HepG2 (cell line): ENCODE measurements around the gene TMEM100. TPM values are rescaled to one million over a fixed set of nuclear protein-coding genes. Genes with fewer than 3 reads are reported as not detected.

Experiments used
- ATAC-seq: fragments of 200-7000 bp; cut with Tn5 transposase; 3 replicates; pipeline ENCODE4 v1.9.1; 2020; ENCODE audit warnings: mild to moderate bottlenecking, moderate library complexity
- BruUV-seq: library from RNA; stranded (reverse); fragments of 400-500 nt; replicated peaks from 2 replicates; lab custom pipeline; 2021; lab: Mats Ljungman, UMichigan
- CTCF ChIA-PET: fragments of 300-600 bp; formaldehyde crosslinking; extraction: SDS; loops from one replicate; lab custom pipeline; 2021; ENCODE audit warnings: low total read pairs, inconsistent platforms, low intra/inter-chr PET ratio; lab: Yijun Ruan, JAX
- POLR2A ChIA-PET: fragments of 350-600 bp; sonication (Branson Sonifier 250); formaldehyde crosslinking; loops from one replicate; lab custom pipeline; 2020; ENCODE audit warnings: antibody characterized with exemption, inconsistent platforms; lab: Yijun Ruan, JAX
- DNase-seq: peaks from one replicate; pipeline ENCODE4 v3.0.0-alpha.2; 2015; ENCODE audit warnings: low spot score
- FAIRE-seq: peaks from 3 replicates; lab custom pipeline; 2011; peaks lifted over from hg19 to GRCh38; lab: Jason Lieb, UNC
- H2AFZ ChIP-seq: one replicate; pipeline ENCODE4 v1.6.1; 2011; ENCODE audit warnings: low read length, inconsistent platforms
- H3K27ac ChIP-seq: fragments of 300-600 bp; 3 replicates; pipeline ENCODE4 v1.8.0; 2011; ENCODE audit warnings: mixed run types, mild to moderate bottlenecking, mixed read lengths, low read length, inconsistent platforms; ENCODE audit not compliant: insufficient read depth; ENCODE audit errors: extremely low read length
- H3K27me3 ChIP-seq, 2 experiments: fragments of 200-600 bp in 1 of 2; 2 replicates in 1 of 2; 3 replicates in 1 of 2; pipeline versions ENCODE4 v1.6.0 to v1.8.0; 2011; ENCODE audit warnings: low read length in 2 of 2, mild to moderate bottlenecking in 2 of 2, moderate library complexity in 2 of 2, inconsistent platforms in 1 of 2; ENCODE audit not compliant: insufficient read depth in 2 of 2, control insufficient read depth in 1 of 2
- H3K36me3 ChIP-seq, 2 experiments: fragments of 200-600 bp in 1 of 2; replicated peaks in 1 of 2; 2 replicates in 1 of 2; 3 replicates in 1 of 2; pipeline versions ENCODE4 v1.5.1 to v1.8.0; 2011; ENCODE audit warnings: low read length in 2 of 2, inconsistent platforms in 1 of 2; ENCODE audit not compliant: insufficient read depth in 2 of 2, control insufficient read depth in 1 of 2
- H3K4me1 ChIP-seq: 2 replicates; pipeline ENCODE4 v1.5.1; 2012; ENCODE audit warnings: low read length, inconsistent platforms; ENCODE audit not compliant: insufficient read depth
- H3K4me2 ChIP-seq: 2 replicates; pipeline ENCODE4 v1.6.0; 2011; ENCODE audit warnings: low read depth, low read length, inconsistent platforms
- H3K4me3 ChIP-seq, 3 experiments: fragments of 200-600 bp in 1 of 3; sonication (generic), shearing (Covaris generic) in 1 of 3; replicated peaks in 1 of 3; 2 replicates each; pipeline ENCODE4 v1.5.1; 2011 to 2016; ENCODE audit warnings: low read length in 3 of 3, inconsistent platforms in 2 of 3, low read depth in 2 of 3, mild to moderate bottlenecking in 2 of 3, control low read depth in 1 of 3, mixed read lengths in 1 of 3; ENCODE audit not compliant: insufficient read depth in 1 of 3
- H3K79me2 ChIP-seq: one replicate; pipeline ENCODE4 v1.6.1; 2011; ENCODE audit warnings: low read length, inconsistent platforms; ENCODE audit not compliant: insufficient read depth
- H3K9ac ChIP-seq: 2 replicates; pipeline ENCODE4 v1.6.0; 2011; ENCODE audit warnings: mild to moderate bottlenecking, low read depth, low read length, inconsistent platforms; ENCODE audit not compliant: insufficient read depth
- H3K9me3 ChIP-seq: 2 replicates; pipeline ENCODE4 v1.5.1; 2012; ENCODE audit warnings: mild to moderate bottlenecking, low read length
- H4K20me1 ChIP-seq: 2 replicates; pipeline ENCODE4 v1.6.0; 2011; ENCODE audit warnings: inconsistent platforms, mild to moderate bottlenecking, low read length, moderate library complexity; ENCODE audit not compliant: insufficient read depth
- CEBPB ChIP-seq: IDR thresholded peaks from 2 replicates; pipeline ENCODE4 v1.6.1; 2011; ENCODE audit warnings: low read depth, low read length, improper control_type of control experiment, borderline replicate concordance
- CEBPG ChIP-seq: IDR thresholded peaks from 2 replicates; pipeline ENCODE4 v1.6.1; 2016
- KAT7 ChIP-seq: IDR thresholded peaks from 2 replicates; pipeline ENCODE4 v1.6.1; 2018; ENCODE audit warnings: borderline replicate concordance, missing compliant biosample characterization
- PRDM10 ChIP-seq: sonication (generic); formaldehyde crosslinking; IDR thresholded peaks from 2 replicates; pipeline ENCODE4 v1.4.0; 2020; ENCODE audit warnings: low read depth, missing genetic modification reagents
- ZFP36L1 ChIP-seq: sonication (generic); formaldehyde crosslinking; IDR thresholded peaks from 2 replicates; pipeline ENCODE4 v1.8.0; 2022; ENCODE audit warnings: mild to moderate bottlenecking, missing genetic modification reagents, moderate library complexity
- ZNF207 ChIP-seq: fragments of 450-650 bp; IDR thresholded peaks from 2 replicates; pipeline ENCODE4 v1.6.1; 2016; ENCODE audit warnings: antibody characterized with exemption, borderline replicate concordance
- ZNF652 ChIP-seq: IDR thresholded peaks from 2 replicates; pipeline ENCODE4 v1.6.1; 2016; ENCODE audit warnings: low read depth, borderline replicate concordance
- WGBS: methylation state at CpG from one replicate; pipeline ENCODE4 v1.1.6; 2017; ENCODE audit warnings: low lambda C conversion rate; 5-methylcytosine and 5-hydroxymethylcytosine counted together
- in situ Hi-C: cut with HindIII; loops from 2 replicates; pipeline ENCODE4 v1.10.0; 2017; ENCODE audit warnings: low pct_unique_long_range_greater_than_20kb; ENCODE audit not compliant: extremely low pct_ligation_motif_present
- intact Hi-C: fragments of 100-400 bp; cut with micrococcal nuclease; formaldehyde crosslinking; loops from one replicate; pipeline ENCODE4 v1.10.0; 2022; ENCODE audit not compliant: unreplicated experiment
- polyA plus RNA-seq, 8 experiments: library from polyadenylated mRNA; depleted of rRNA in 3 of 8; stranded (reverse) in 7 of 8; unstranded in 1 of 8; fragments of >200 nt; fragmentation: Illumina TruSeq in 4 of 8; extraction: Trizol in 4 of 8; gene quantifications; 2 replicates each; pipeline versions ENCODE4 v1.2.1 to v1.2.3, GENCODE V29; 2011 to 2016; ENCODE audit warnings: low read depth in 4 of 8, missing spikeins in 1 of 8, mixed read lengths in 1 of 8; ENCODE audit not compliant: insufficient read depth in 1 of 8
- total RNA-seq, 5 experiments: library from RNA; depleted of rRNA; stranded (reverse); fragments of >200 nt; fragmentation: Illumina TruSeq; extraction: Trizol; gene quantifications; 2 replicates each; pipeline ENCODE4 v1.2.3, GENCODE V29; 2016; ENCODE audit warnings: low read depth in 1 of 5

The TMEM100 gene
- total and polyA plus RNA-seq, 2 of the 13 experiments (the other 11 are each of a cell fraction or from before 2014, with no cell fraction given) = not detected

- no peak for TF ChIP-seq ZNF207
- TF ChIP-seq, all 625 proteins: peak for 7
Observed at GRCh38 chr17:55770196-55770870, 47.7 kb upstream of the TMEM100 start (continued).

DNA sequence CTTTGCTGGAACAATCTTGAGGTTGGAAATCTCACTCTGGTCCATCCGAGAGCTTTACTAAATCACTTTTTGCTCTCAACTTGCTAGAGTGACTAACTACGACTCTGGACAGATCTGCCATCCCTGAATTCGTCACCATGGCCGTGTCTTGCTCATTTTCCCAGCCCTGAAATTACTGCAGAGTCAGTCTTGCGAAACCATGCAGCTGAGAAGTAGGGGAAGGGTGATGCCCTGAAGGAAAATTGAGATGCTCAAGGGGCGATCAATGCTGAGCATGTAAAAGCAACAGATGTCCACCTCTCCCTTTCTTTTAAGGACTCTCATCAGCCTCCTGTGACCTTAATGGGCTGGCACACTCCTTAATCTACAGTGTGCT is 46.9 kb upstream of the TMEM100 start:
- intact Hi-C loops = no loop called here
- FAIRE-seq = no peak

More for the DNA sequence above, 46.9 kb upstream of the TMEM100 start:
- H4K20me1 ChIP-seq = no peaks in the 10 kb centered on the region
- no peak overlapping the region for H3K9ac ChIP-seq
- BruUV-seq = no TSS peak
- no peaks in the 10 kb centered on the region for H3K27me3 ChIP-seq
- in situ Hi-C loops = loop anchor here (25.0 kb wide), 1 partner anchor 382 kb away; no protein-coding TSS in a partner anchor
- WGBS = 88% methylated on average over 6 of the region's 6 CpGs
- no peak overlapping the region for H3K27ac ChIP-seq
- POLR2A ChIA-PET = no interaction called here
- no peak overlapping the region for H2AFZ ChIP-seq
- no peak overlapping the region for H3K4me2 ChIP-seq
- TF ChIP-seq ZFP36L1 (CRISPR knock-in tag) (no peak), PRDM10 (CRISPR knock-in tag) (no peak), KAT7 (no peak), CEBPG (CRISPR knock-in tag) (0 out of 2 replicates have a peak, but pooled peaks have one; percentile 17), ZNF652 (CRISPR knock-in tag) (no peak), CEBPB (peak; percentile 78)
- TF ChIP-seq, all 625 proteins: peak for 2
- H3K36me3 ChIP-seq = peaks cover 11 to 37% of the 10 kb centered on the region in 2 experiments
- no peaks in the 10 kb centered on the region for H3K9me3 ChIP-seq
- H3K4me1 ChIP-seq = peaks cover 23% of the 10 kb centered on the region
- peaks cover 2% of the 10 kb centered on the region for H3K79me2 ChIP-seq
- no peak for DNase-seq
- ATAC-seq = no peak
- CTCF ChIA-PET = interaction anchor here (1.5 to 2.6 kb wide), 3 partner anchors 27 to 243 kb away, joined by 10 to 45 read pairs (median 17); no protein-coding TSS in a partner anchor
- H3K4me3 ChIP-seq = no peak overlapping the region
